ENCODE results near the gene SCAI. TPM values are rescaled to one million over a fixed set of nuclear protein-coding genes. Genes with fewer than 3 reads are reported as not detected.

The SCAI gene
- total RNA-seq, 2 experiments from 2014 or later, result 21.5 to 25.0 TPM

DNA sequence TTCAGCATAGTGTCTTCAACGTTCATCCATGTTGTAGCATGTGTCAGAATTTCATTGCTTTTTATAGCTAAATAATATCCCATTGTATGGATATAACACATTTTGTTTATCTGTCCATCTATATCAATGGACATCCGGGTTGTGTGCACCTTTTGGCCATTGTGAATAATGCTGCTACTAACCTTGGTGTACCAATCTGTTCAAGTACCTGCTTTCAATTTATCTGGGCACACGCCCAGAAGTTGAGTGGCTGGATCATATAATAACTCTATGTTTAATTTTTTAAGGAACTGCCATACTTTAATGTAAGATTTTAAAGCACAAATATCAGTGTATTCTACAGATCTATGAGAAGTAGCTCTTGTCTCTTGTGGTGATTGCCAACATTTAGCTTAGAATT lies 43.5 kb downstream of the SCAI start:
- BruUV-seq (replicated peaks), result no TSS peak

DNA sequence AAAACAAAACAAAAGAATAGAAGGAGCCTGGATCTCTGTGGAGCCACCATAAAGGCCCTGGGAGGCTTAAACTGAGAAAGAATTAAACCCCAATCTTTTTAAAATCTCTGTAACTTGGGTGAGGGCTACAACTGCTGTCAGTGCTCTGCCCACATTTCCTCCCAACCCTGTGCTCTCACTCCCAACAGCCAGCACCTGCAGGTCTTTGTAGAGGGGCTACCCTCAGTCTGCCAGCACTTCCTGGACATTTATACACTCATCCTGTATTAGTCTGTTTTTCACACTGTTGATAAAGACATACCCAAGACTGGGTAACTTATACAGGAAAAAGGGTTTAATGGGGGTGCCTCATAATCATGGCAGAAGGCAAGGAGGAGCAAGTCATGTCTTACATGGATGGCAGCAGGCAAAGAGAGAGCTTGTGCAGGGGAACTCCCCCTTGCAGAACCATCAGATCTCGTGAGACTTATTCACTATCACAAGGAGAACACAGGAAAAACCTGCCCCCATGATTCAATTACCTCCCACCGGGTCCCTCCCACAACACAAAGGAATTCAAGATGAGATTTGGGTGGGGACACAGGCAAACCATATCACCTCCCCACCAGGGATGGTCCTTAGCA lies 47.4 kb downstream of the SCAI start:
- POLR2A ChIA-PET, result no interaction called here
- Histone ChIP-seq H3K79me2 (ENCODE audit: insufficient read depth, low read depth, low read length) (no peaks in the 10 kb centered on the region), H3K9me3 (ENCODE audit: low read length) (peaks cover 10% of the 10 kb centered on the region), H3K27ac (ENCODE audit: low read depth, low read length, poor library complexity, severe bottlenecking) (no peak overlapping the region), H3K4me3 (ENCODE audit: low read depth, low read length, poor library complexity, severe bottlenecking) (no peak overlapping the region), H3K4me2 (ENCODE audit: low read length) (no peak overlapping the region), H3K4me1 (ENCODE audit: insufficient read depth, low read length, poor library complexity, severe bottlenecking) (no peaks in the 10 kb centered on the region), H2AFZ (ENCODE audit: low read length) (no peak overlapping the region), H4K20me1 (ENCODE audit: insufficient read depth, low read length) (no peaks in the 10 kb centered on the region), H3K36me3 (ENCODE audit: insufficient read depth, low read length) (peaks cover 34% of the 10 kb centered on the region), H3K9me2 (ENCODE audit: insufficient read depth, low read length) (no peaks in the 10 kb centered on the region)
- intact Hi-C loops (cut with micrococcal nuclease; ENCODE audit: unreplicated experiment), result no loop called here
- BruUV-seq (replicated peaks), result no TSS peak
- DNase-seq (ENCODE audit: low spot score), result no peak
- CTCF ChIA-PET (ENCODE audit: unreplicated experiment), result interaction anchor here (0.9 kb wide), 1 partner anchor 18 kb away, joined by 3 read pairs; no protein-coding TSS in a partner anchor
- TF ChIP-seq EZH2phosphoT487 (IDR thresholded peaks at IDR 0.05; ENCODE audit: borderline replicate concordance, low read depth, low read length), result no peak
- TF ChIP-seq, protein P1, sequence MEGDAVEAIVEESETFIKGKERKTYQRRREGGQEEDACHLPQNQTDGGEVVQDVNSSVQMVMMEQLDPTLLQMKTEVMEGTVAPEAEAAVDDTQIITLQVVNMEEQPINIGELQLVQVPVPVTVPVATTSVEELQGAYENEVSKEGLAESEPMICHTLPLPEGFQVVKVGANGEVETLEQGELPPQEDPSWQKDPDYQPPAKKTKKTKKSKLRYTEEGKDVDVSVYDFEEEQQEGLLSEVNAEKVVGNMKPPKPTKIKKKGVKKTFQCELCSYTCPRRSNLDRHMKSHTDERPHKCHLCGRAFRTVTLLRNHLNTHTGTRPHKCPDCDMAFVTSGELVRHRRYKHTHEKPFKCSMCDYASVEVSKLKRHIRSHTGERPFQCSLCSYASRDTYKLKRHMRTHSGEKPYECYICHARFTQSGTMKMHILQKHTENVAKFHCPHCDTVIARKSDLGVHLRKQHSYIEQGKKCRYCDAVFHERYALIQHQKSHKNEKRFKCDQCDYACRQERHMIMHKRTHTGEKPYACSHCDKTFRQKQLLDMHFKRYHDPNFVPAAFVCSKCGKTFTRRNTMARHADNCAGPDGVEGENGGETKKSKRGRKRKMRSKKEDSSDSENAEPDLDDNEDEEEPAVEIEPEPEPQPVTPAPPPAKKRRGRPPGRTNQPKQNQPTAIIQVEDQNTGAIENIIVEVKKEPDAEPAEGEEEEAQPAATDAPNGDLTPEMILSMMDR (conservative IDR thresholded peaks at IDR 0.05; ENCODE audit: low read length), result no peak

More for the DNA sequence above, 43.5 kb downstream of the SCAI start:
- ChIA-PET POLR2A (interaction anchor here (1.6 kb wide), 1 partner anchor 133 kb away, joined by 4 read pairs; no protein-coding TSS in a partner anchor), CTCF (ENCODE audit: unreplicated experiment) (interaction anchor here (0.5 kb wide), 1 partner anchor 12 kb away, joined by 3 read pairs; no protein-coding TSS in a partner anchor)
- Histone ChIP-seq H2AFZ (ENCODE audit: low read length) (no peak overlapping the region), H3K9me2 (ENCODE audit: insufficient read depth, low read length) (no peaks in the 10 kb centered on the region), H3K4me1 (ENCODE audit: insufficient read depth, low read length, poor library complexity, severe bottlenecking) (peaks cover 11% of the 10 kb centered on the region), H3K4me2 (ENCODE audit: low read length) (no peak overlapping the region), H3K27ac (ENCODE audit: low read depth, low read length, poor library complexity, severe bottlenecking) (no peak overlapping the region), H3K9me3 (ENCODE audit: low read length) (peaks cover 10% of the 10 kb centered on the region), H3K4me3 (ENCODE audit: low read depth, low read length, poor library complexity, severe bottlenecking) (no peak overlapping the region), H3K36me3 (ENCODE audit: insufficient read depth, low read length) (peaks cover 19% of the 10 kb centered on the region), H4K20me1 (ENCODE audit: insufficient read depth, low read length) (no peaks in the 10 kb centered on the region), H3K79me2 (ENCODE audit: insufficient read depth, low read depth, low read length) (no peaks in the 10 kb centered on the region)
- intact Hi-C loops (cut with micrococcal nuclease; ENCODE audit: unreplicated experiment), result no loop called here
- DNase-seq (ENCODE audit: low spot score), result no peak
- TF ChIP-seq, protein P1 (conservative IDR thresholded peaks at IDR 0.05; ENCODE audit: low read length), result no peak
- TF ChIP-seq EZH2phosphoT487 (IDR thresholded peaks at IDR 0.05; ENCODE audit: borderline replicate concordance, low read depth, low read length), result no peak

DNA sequence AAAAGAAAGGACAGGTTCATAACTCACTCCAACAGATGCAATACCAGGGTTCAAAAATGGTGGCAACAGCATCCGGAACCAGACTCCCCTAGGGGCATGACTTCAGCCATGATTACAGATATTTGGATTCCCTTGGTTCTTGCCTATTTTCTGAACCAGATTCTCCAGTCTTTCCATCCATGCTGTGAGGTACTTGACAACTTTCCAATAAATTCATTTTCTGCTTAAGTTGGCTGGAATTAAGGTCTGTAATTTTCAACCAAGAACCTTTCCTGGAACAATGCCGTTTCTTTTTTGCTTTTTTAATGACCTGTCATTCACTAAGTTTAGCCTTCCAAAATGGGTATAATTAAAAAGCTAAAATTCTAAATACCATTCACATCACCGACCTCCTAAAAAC lies 52.2 kb downstream of the SCAI start:
- no peak for DNase-seq (ENCODE audit: low spot score)
- no peaks in the 10 kb centered on the region for H3K9me2 ChIP-seq (ENCODE audit: insufficient read depth, low read length)
- ChIA-PET POLR2A (no interaction called here), CTCF (ENCODE audit: unreplicated experiment) (no interaction called here)
- intact Hi-C loops (cut with micrococcal nuclease; ENCODE audit: unreplicated experiment), result no loop called here
- no peak overlapping the region for H3K4me2 ChIP-seq (ENCODE audit: low read length)
- peaks cover 3% of the 10 kb centered on the region for H3K4me1 ChIP-seq (ENCODE audit: insufficient read depth, low read length, poor library complexity, severe bottlenecking)
- no peak for TF ChIP-seq EZH2phosphoT487 (IDR thresholded peaks at IDR 0.05; ENCODE audit: borderline replicate concordance, low read depth, low read length)
- TF ChIP-seq, protein P1 (conservative IDR thresholded peaks at IDR 0.05; ENCODE audit: low read length), result no peak
- no peak overlapping the region for H3K4me3 ChIP-seq (ENCODE audit: low read depth, low read length, poor library complexity, severe bottlenecking)
- H4K20me1 ChIP-seq (ENCODE audit: insufficient read depth, low read length), result no peaks in the 10 kb centered on the region
- H3K36me3 ChIP-seq (ENCODE audit: insufficient read depth, low read length), result peaks cover 28% of the 10 kb centered on the region
- H3K9me3 ChIP-seq (ENCODE audit: low read length), result peaks cover under 1% of the 10 kb centered on the region; the same call in 1 of the 2 replicates
- no peak overlapping the region for H2AFZ ChIP-seq (ENCODE audit: low read length)
- H3K79me2 ChIP-seq (ENCODE audit: insufficient read depth, low read depth, low read length), result no peaks in the 10 kb centered on the region
- no TSS peak for BruUV-seq (replicated peaks)
- no peak overlapping the region for H3K27ac ChIP-seq (ENCODE audit: low read depth, low read length, poor library complexity, severe bottlenecking)

Data from OCI-LY7 (cell line).